Astrocyte of the spinal cord (primary cell): Measurements from ENCODE around the gene SFN.

ENCODE experiments used
- DNase-seq: peaks from one replicate; pipeline ENCODE4 v3.0.0; 2011; ENCODE audit warnings: low read depth, low spot score
- H3K4me3 ChIP-seq: 2 replicates; pipeline ENCODE4 v1.5.1; 2011; ENCODE audit warnings: low read depth, mild to moderate bottlenecking, low read length, moderate library complexity
- CTCF ChIP-seq: IDR thresholded peaks from 2 replicates; pipeline ENCODE4 v1.5.1; 2012; ENCODE audit warnings: low read depth, mild to moderate bottlenecking, low read length, inconsistent platforms
- in situ Hi-C: cut with HindIII; loops from 2 replicates; pipeline ENCODE4 v1.10.0; 2017; ENCODE audit warnings: low sequenced_read_pairs

Gene SFN

GRCh38 chr1:26826261-26827105 lies 36.5 kb upstream of the SFN start, which contains the start of gene ZDHHC18:
Gene ZDHHC18 (plus strand): TSS chr1:26826688. CDS start chr1:26826805, 117 bp downstream.
- peak; percentile 40 for TF ChIP-seq CTCF
- in situ Hi-C loops: no loop called here

GRCh38 chr1:26827106-26827604 lies 35.8 kb upstream of the SFN start:
- TF ChIP-seq CTCF: no peak
- H3K4me3 ChIP-seq: peak overlapping the region; percentile 73
- in situ Hi-C loops: no loop called here
- no peak for DNase-seq

More at GRCh38 chr1:26826261-26827105, 36.5 kb upstream of the SFN start, which contains the start of gene ZDHHC18:
- peak within 1 kb of the TSS; percentile 73 for H3K4me3 ChIP-seq
- DNase-seq: peak; percentile 35

GRCh38 chr1:26827663-26828062 lies 35.3 kb upstream of the SFN start:
- H3K4me3 ChIP-seq: peak overlapping the region; percentile 73
- in situ Hi-C loops: no loop called here
- DNase-seq: no peak
- no peak for TF ChIP-seq CTCF

- DNase-seq: no peak
- in situ Hi-C loops: no loop called here
- H3K4me3 ChIP-seq: no peak overlapping the region
- no peak for TF ChIP-seq CTCF
Measured at GRCh38 chr1:26828411-26828991, 34.4 kb upstream of the SFN start.

- TF ChIP-seq CTCF: no peak
- DNase-seq: no peak
- in situ Hi-C loops: no loop called here
- no peak overlapping the region for H3K4me3 ChIP-seq
Measured at GRCh38 chr1:26829184-26829911, 33.6 kb upstream of the SFN start.

GRCh38 chr1:26831059-26831458 lies 31.9 kb upstream of the SFN start:
- TF ChIP-seq CTCF: no peak
- no peak overlapping the region for H3K4me3 ChIP-seq
- in situ Hi-C loops: no loop called here
- no peak for DNase-seq
